ENCODE results near the gene HDHD5.

DNA sequence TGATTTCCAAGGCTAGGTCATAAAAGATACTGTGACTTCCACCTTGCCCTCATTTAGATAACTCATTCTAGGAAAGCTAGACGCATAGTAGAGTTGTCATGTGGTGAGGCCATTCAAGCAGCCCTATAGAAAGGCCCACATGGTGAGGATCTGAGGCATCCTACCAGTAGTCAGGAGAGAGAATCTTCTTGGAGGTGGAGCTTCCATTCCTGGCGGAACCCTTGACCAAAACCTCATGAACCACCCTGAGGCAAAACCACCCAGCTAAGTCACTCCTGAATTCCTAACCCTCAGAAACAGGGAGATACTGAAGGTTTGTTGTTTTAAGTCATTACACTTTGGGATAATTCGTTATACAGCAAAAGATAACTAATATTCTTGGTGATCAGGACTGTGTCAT is 2.9 kb upstream of the HDHD5 start:
- TF ChIP-seq, protein P1, sequence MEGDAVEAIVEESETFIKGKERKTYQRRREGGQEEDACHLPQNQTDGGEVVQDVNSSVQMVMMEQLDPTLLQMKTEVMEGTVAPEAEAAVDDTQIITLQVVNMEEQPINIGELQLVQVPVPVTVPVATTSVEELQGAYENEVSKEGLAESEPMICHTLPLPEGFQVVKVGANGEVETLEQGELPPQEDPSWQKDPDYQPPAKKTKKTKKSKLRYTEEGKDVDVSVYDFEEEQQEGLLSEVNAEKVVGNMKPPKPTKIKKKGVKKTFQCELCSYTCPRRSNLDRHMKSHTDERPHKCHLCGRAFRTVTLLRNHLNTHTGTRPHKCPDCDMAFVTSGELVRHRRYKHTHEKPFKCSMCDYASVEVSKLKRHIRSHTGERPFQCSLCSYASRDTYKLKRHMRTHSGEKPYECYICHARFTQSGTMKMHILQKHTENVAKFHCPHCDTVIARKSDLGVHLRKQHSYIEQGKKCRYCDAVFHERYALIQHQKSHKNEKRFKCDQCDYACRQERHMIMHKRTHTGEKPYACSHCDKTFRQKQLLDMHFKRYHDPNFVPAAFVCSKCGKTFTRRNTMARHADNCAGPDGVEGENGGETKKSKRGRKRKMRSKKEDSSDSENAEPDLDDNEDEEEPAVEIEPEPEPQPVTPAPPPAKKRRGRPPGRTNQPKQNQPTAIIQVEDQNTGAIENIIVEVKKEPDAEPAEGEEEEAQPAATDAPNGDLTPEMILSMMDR (IDR thresholded peaks at IDR 0.05): no peak
- no peak for TF ChIP-seq POLR2A (IDR thresholded peaks at IDR 0.05)

Measured in uterus (tissue), 2 donors.